Inflammatory macrophage (primary cell): ENCODE measurements around the gene COPS6.

ENCODE experiments used
- DNase-seq, 2 donors: peaks; one replicate each; pipeline ENCODE4 v3.0.0-alpha.2; 2020 to 2022
- total RNA-seq, 18 experiments: gene quantifications; one replicate each; lab custom pipeline; 2026; ENCODE audit warnings: mixed read lengths in 6 of 18, inconsistent platforms in 2 of 18; lab: John Stamatoyannopoulos, UW

The COPS6 gene
- total RNA-seq, result 8.5 to 28.4 (median 19.0) reads per million in 18 experiments

GRCh38 chr7:100088621-100089457 is at the start of gene COPS6:
Gene COPS6, plus strand, starts transcription at chr7:100088969. Its CDS starts 22 bp downstream, at chr7:100088991.
- peak; percentile 70 to 81 for DNase-seq

- no peak for DNase-seq
Measured at GRCh38 chr7:100040575-100040974, 48.2 kb upstream of the COPS6 start.

- DNase-seq, result peak; percentile 48 to 70
Measured at GRCh38 chr7:100044718-100045117, 44.1 kb upstream of the COPS6 start.

- no peak for DNase-seq
Measured at GRCh38 chr7:100048680-100049079, 40.1 kb upstream of the COPS6 start.

- peak; percentile 75 to 84 for DNase-seq
Measured at GRCh38 chr7:100049441-100050291, 39.1 kb upstream of the COPS6 start, which contains the start of gene ZSCAN21. Gene ZSCAN21, plus strand, starts transcription at chr7:100049774. Its CDS starts 7,233 bp downstream, at chr7:100057007.

- DNase-seq, result no peak
Measured at GRCh38 chr7:100051611-100052010, 37.2 kb upstream of the COPS6 start.

- DNase-seq, result peak; percentile 63 to 71
Measured at GRCh38 chr7:100053215-100053614, 35.6 kb upstream of the COPS6 start.

GRCh38 chr7:100057006-100057405 is 31.8 kb upstream of the COPS6 start:
- DNase-seq, result no peak

- no peak for DNase-seq
Measured at GRCh38 chr7:100059251-100059739, 29.5 kb upstream of the COPS6 start.

GRCh38 chr7:100061518-100062193 is 27.1 kb upstream of the COPS6 start:
- DNase-seq, result no peak

- no peak for DNase-seq
Measured at GRCh38 chr7:100063376-100063775, 25.4 kb upstream of the COPS6 start.

GRCh38 chr7:100064162-100064561 is 24.6 kb upstream of the COPS6 start:
- DNase-seq, result no peak

- no peak for DNase-seq
Measured at GRCh38 chr7:100065452-100066186, 23.1 kb upstream of the COPS6 start.

GRCh38 chr7:100066953-100067352 is 21.8 kb upstream of the COPS6 start:
- DNase-seq, result no peak

- DNase-seq, result no peak
Measured at GRCh38 chr7:100069991-100070390, 18.8 kb upstream of the COPS6 start.

GRCh38 chr7:100071018-100071723 is 17.6 kb upstream of the COPS6 start:
- DNase-seq, result no peak

- no peak for DNase-seq
Measured at GRCh38 chr7:100072462-100072861, 16.3 kb upstream of the COPS6 start.

- no peak for DNase-seq
Measured at GRCh38 chr7:100074841-100075240, 13.9 kb upstream of the COPS6 start.

- DNase-seq, result no peak
Measured at GRCh38 chr7:100075418-100075817, 13.4 kb upstream of the COPS6 start.

- DNase-seq, result no peak
Measured at GRCh38 chr7:100077205-100077604, 11.6 kb upstream of the COPS6 start.

GRCh38 chr7:100079024-100079560 is 9.7 kb upstream of the COPS6 start:
- DNase-seq, result no peak
